IMR-90 (cell line): Measurements from ENCODE around the gene SMAD7. TPM values are rescaled to one million over a fixed set of nuclear protein-coding genes. Genes with fewer than 3 reads are reported as not detected.

Experiments
- ATAC-seq: fragments of 200-7000 bp; cut with Tn5 transposase; 2 replicates; pipeline ENCODE4 v1.9.1; 2020; ENCODE audit warnings: low read depth, mild to moderate bottlenecking, moderate library complexity
- BruUV-seq: library from RNA; stranded (reverse); fragments of 400-500 nt; replicated peaks from 2 replicates; lab custom pipeline; 2021; lab: Mats Ljungman, UMichigan
- CTCF ChIA-PET: fragments of 300-600 bp; formaldehyde crosslinking; extraction: SDS; loops from one replicate; lab custom pipeline; 2021; ENCODE audit warnings: antibody characterized with exemption; lab: Yijun Ruan, JAX
- POLR2A ChIA-PET: fragments of 300-600 bp; sonication (Branson Sonifier 250); formaldehyde crosslinking; loops from one replicate; lab custom pipeline; 2022; ENCODE audit warnings: antibody characterized with exemption; ENCODE audit not compliant: unreplicated experiment; lab: Charles Lee
- DNase-seq: peaks from one replicate; pipeline ENCODE4 v3.0.0; 2013
- H2AFZ ChIP-seq: replicated peaks from 2 replicates; pipeline ENCODE3; 2013; ENCODE audit warnings: low read length, mild to moderate bottlenecking; ENCODE audit not compliant: poor library complexity
- H2AK5ac ChIP-seq: 2 replicates; pipeline ENCODE4 v1.6.1; 2013; ENCODE audit warnings: low read depth, low read length, inconsistent platforms
- H2AK9ac ChIP-seq: replicated peaks from 2 replicates; pipeline ENCODE3; 2013; ENCODE audit warnings: mild to moderate bottlenecking, low read depth, low read length, moderate library complexity; ENCODE audit not compliant: poor library complexity
- H2BK120ac ChIP-seq: 2 replicates; pipeline ENCODE4 v1.6.1; 2013; ENCODE audit warnings: low read depth, low read length, inconsistent platforms
- H2BK15ac ChIP-seq: 3 replicates; pipeline ENCODE4 v1.6.1; 2013; ENCODE audit warnings: low read depth, low read length, inconsistent platforms
- H2BK20ac ChIP-seq: 2 replicates; pipeline ENCODE4 v1.6.1; 2013; ENCODE audit warnings: low read depth, mild to moderate bottlenecking, inconsistent platforms, low read length, moderate library complexity
- H2BK5ac ChIP-seq: 2 replicates; pipeline ENCODE4 v1.6.1; 2013; ENCODE audit warnings: mild to moderate bottlenecking, low read depth, low read length, inconsistent platforms; ENCODE audit not compliant: poor library complexity, severe bottlenecking
- H3K14ac ChIP-seq: replicated peaks from 2 replicates; pipeline ENCODE4 v1.6.1; 2013; ENCODE audit warnings: low read depth, low read length, inconsistent platforms
- H3K18ac ChIP-seq: 2 replicates; pipeline ENCODE4 v1.6.1; 2013; ENCODE audit warnings: low read depth, low read length, control low read depth
- H3K23ac ChIP-seq: 2 replicates; pipeline ENCODE4 v1.6.1; 2013; ENCODE audit warnings: low read depth, low read length, inconsistent platforms
- H3K27ac ChIP-seq: 2 replicates; pipeline ENCODE4 v1.5.1; 2013; ENCODE audit warnings: mild to moderate bottlenecking, control low read depth, low read length; ENCODE audit not compliant: insufficient read depth
- H3K27me3 ChIP-seq: 2 replicates; pipeline ENCODE4 v1.6.1; 2013; ENCODE audit warnings: low read length; ENCODE audit not compliant: control insufficient read depth, insufficient read depth
- H3K36me3 ChIP-seq: 2 replicates; pipeline ENCODE4 v1.6.1; 2013; ENCODE audit warnings: low read length, mixed read lengths; ENCODE audit not compliant: control insufficient read depth, insufficient read depth
- H3K4ac ChIP-seq: 2 replicates; pipeline ENCODE4 v1.6.1; 2013; ENCODE audit warnings: low read depth, low read length, inconsistent platforms
- H3K4me1 ChIP-seq: 2 replicates; pipeline ENCODE4 v1.6.1; 2013; ENCODE audit warnings: low read length, mixed read lengths; ENCODE audit not compliant: control insufficient read depth, insufficient read depth
- H3K4me2 ChIP-seq: 2 replicates; pipeline ENCODE4 v1.6.1; 2013; ENCODE audit warnings: low read depth, mild to moderate bottlenecking, control low read depth, low read length, moderate library complexity
- H3K4me3 ChIP-seq: 2 replicates; pipeline ENCODE4 v1.5.1; 2013; ENCODE audit warnings: low read depth, mild to moderate bottlenecking, control low read depth, low read length, moderate library complexity; ENCODE audit not compliant: insufficient read depth
- H3K56ac ChIP-seq: 2 replicates; pipeline ENCODE4 v1.6.1; 2013; ENCODE audit warnings: low read length, inconsistent platforms; ENCODE audit not compliant: insufficient read depth; ENCODE audit errors: extremely low read depth
- H3K79me1 ChIP-seq, 2 experiments: 2 replicates each; pipeline ENCODE4 v1.6.1; 2013; ENCODE audit warnings: low read length in 2 of 2, inconsistent platforms in 1 of 2, low read depth in 1 of 2
- H3K9ac ChIP-seq: 2 replicates; pipeline ENCODE4 v1.6.1; 2013; ENCODE audit warnings: low read depth, low read length, control low read depth
- H3K9me1 ChIP-seq: 2 replicates; pipeline ENCODE4 v1.6.1; 2013; ENCODE audit warnings: low read length, inconsistent platforms; ENCODE audit not compliant: insufficient read depth
- H3K9me3 ChIP-seq: 2 replicates; pipeline ENCODE4 v1.6.1; 2013; ENCODE audit warnings: low read length; ENCODE audit not compliant: control insufficient read depth, insufficient read depth
- H4K20me1 ChIP-seq: 2 replicates; pipeline ENCODE4 v1.6.1; 2013; ENCODE audit warnings: low read length, inconsistent platforms; ENCODE audit not compliant: insufficient read depth
- H4K5ac ChIP-seq: 2 replicates; pipeline ENCODE4 v1.6.1; 2013; ENCODE audit warnings: mild to moderate bottlenecking, low read depth, low read length, control low read depth
- H4K8ac ChIP-seq, 2 experiments: 2 replicates each; pipeline ENCODE4 v1.6.1; 2013; ENCODE audit warnings: low read depth in 2 of 2, low read length in 2 of 2, control low read depth in 1 of 2, inconsistent platforms in 1 of 2
- H4K91ac ChIP-seq: 2 replicates; pipeline ENCODE4 v1.6.1; 2013; ENCODE audit warnings: low read depth, low read length, inconsistent platforms; ENCODE audit not compliant: insufficient read depth
- BHLHE40 ChIP-seq: fragments of 150-350 bp; IDR thresholded peaks from 2 replicates; pipeline ENCODE4 v1.6.1; 2016; ENCODE audit warnings: mild to moderate bottlenecking, low read depth, low read length
- MAFK ChIP-seq: IDR thresholded peaks from 2 replicates; pipeline ENCODE4 v1.6.1; 2012; ENCODE audit warnings: low read depth, low read length, improper control_type of control experiment
- SMC3 ChIP-seq: fragments of 150-350 bp; IDR thresholded peaks from 2 replicates; pipeline ENCODE4 v1.6.1; 2016; ENCODE audit warnings: low read depth, mild to moderate bottlenecking, antibody characterized with exemption, low read length, moderate library complexity
- WGBS, 2 experiments: methylation state at CpG; one replicate each; pipeline versions ENCODE4 v1.1.5 to v1.1.7; 2013; ENCODE audit warnings: missing lambda C conversion rate in 2 of 2; ENCODE audit not compliant: insufficient read length in 1 of 2; ENCODE audit errors: extremely low coverage in 2 of 2; 5-methylcytosine and 5-hydroxymethylcytosine counted together
- dilution Hi-C: fragments of 300-500 bp; cut with HindIII; formaldehyde crosslinking; loops from one replicate; pipeline ENCODE4 v1.14.3; 2018; ENCODE audit warnings: low sequenced_read_pairs; ENCODE audit not compliant: unreplicated experiment
- in situ Hi-C: fragments of 300-500 bp; cut with MboI; formaldehyde crosslinking; loops from 3 replicates; pipeline ENCODE4 v1.14.3; 2019; ENCODE audit warnings: low sequenced_read_pairs, inconsistent platforms, mixed read lengths
- intact Hi-C: fragments of 100-400 bp; cut with micrococcal nuclease; formaldehyde crosslinking; loops from 2 replicates; pipeline ENCODE4 v1.10.0; 2022
- polyA plus RNA-seq, 3 experiments: library from polyadenylated mRNA; depleted of rRNA; stranded (reverse); fragments of >200 nt; gene quantifications; 2 replicates each; pipeline ENCODE4 v1.2.3, GENCODE V29; 2012; ENCODE audit warnings: low replicate concordance in 1 of 3
- total RNA-seq: library from RNA; depleted of rRNA; stranded (reverse); fragments of >200 nt; gene quantifications from 2 replicates; pipeline ENCODE4 v1.2.3, GENCODE V29; 2012
- TF ChIP-seq, protein P1 (sequence below): fragments of 150-350 bp; IDR thresholded peaks from 2 replicates; pipeline ENCODE4 v1.6.1; 2016; ENCODE audit warnings: low read depth, mild to moderate bottlenecking, low read length, moderate library complexity, borderline replicate concordance
- TF ChIP-seq, protein P2 (sequence below): fragments of 150-350 bp; IDR thresholded peaks from 2 replicates; pipeline ENCODE4 v1.6.1; 2017; ENCODE audit warnings: mild to moderate bottlenecking, antibody characterized with exemption, low read length, low read depth

Gene SMAD7
- total and polyA plus RNA-seq, 2 of the 4 experiments (the other 2 are of a cell fraction): 15.8 to 17.6 TPM

DNA sequence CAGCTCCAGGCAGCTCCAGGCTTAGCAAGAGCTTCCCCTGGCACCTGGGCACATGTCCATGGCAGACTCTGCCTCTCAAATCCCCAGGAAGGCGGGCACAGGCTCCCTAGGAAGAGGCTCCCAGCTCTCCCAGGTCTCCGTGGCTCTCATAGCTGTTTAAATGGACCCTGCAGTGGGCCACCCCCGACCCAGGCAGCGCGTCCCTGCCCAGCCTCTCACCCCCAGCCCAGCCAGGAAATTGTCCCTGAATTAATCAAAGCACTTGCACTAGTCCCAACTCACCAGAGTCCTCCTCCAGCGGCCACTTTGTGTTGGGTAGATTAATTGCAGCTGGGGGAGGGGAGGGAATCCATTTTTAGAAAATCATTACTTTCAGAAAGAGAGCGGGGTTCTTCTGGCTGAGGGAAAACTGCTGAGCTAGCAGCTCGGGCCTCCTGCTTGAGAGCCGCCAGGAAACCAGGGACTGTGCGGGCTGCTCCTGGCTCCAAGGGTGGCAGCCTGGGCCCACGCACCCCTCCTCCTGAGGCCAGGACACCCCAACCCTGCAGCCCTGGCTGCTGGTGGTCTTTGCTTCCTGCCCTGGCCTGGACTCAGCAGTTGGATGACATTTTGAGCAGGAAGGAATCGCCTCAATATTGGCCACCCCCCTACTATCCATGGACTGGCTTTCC, 36.0 kb downstream of the SMAD7 start:
- no TSS peak for BruUV-seq
- peak; percentile 61 for TF ChIP-seq MAFK
- TF ChIP-seq, protein P1, sequence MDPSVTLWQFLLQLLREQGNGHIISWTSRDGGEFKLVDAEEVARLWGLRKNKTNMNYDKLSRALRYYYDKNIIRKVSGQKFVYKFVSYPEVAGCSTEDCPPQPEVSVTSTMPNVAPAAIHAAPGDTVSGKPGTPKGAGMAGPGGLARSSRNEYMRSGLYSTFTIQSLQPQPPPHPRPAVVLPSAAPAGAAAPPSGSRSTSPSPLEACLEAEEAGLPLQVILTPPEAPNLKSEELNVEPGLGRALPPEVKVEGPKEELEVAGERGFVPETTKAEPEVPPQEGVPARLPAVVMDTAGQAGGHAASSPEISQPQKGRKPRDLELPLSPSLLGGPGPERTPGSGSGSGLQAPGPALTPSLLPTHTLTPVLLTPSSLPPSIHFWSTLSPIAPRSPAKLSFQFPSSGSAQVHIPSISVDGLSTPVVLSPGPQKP: no peak
- TF ChIP-seq SMC3: no peak
- no peak for TF ChIP-seq BHLHE40
- TF ChIP-seq, protein P2, sequence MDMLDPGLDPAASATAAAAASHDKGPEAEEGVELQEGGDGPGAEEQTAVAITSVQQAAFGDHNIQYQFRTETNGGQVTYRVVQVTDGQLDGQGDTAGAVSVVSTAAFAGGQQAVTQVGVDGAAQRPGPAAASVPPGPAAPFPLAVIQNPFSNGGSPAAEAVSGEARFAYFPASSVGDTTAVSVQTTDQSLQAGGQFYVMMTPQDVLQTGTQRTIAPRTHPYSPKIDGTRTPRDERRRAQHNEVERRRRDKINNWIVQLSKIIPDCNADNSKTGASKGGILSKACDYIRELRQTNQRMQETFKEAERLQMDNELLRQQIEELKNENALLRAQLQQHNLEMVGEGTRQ: no peak
- Histone ChIP-seq H2BK15ac (no peak overlapping the region), H4K5ac (no peak overlapping the region), H3K4me2 (no peak overlapping the region), H3K9ac (no peak overlapping the region), H2AFZ (no peak overlapping the region), H3K14ac (no peak overlapping the region), H3K4ac (no peak overlapping the region), H2AK5ac (no peak overlapping the region), H3K56ac (no peak overlapping the region), H3K18ac (no peak overlapping the region), H3K36me3 (peaks cover 8% of the 10 kb centered on the region), H3K27me3 (no peaks in the 10 kb centered on the region), H3K23ac (no peak overlapping the region), H4K8ac (no peak overlapping the region), H3K4me1 (peaks cover 5% of the 10 kb centered on the region; the same call in 1 of the 2 replicates), H3K9me3 (no peaks in the 10 kb centered on the region), H4K91ac (no peak overlapping the region), H2BK5ac (no peak overlapping the region), H2AK9ac (no peak overlapping the region), H4K20me1 (peaks cover 6% of the 10 kb centered on the region; the same call in 1 of the 2 replicates), H2BK120ac (no peak overlapping the region), H3K79me1 (peaks cover 13 to 34% of the 10 kb centered on the region in 2 experiments; a peak in 3 of 4 replicates), H2BK20ac (no peak overlapping the region), H3K9me1 (peaks cover 14% of the 10 kb centered on the region), H3K27ac (no peak overlapping the region), H3K4me3 (no peak overlapping the region)
- POLR2A ChIA-PET: no interaction called here
- no CpG with 5 or more reads among the region's 12 CpGs for WGBS, 2 experiments
- dilution Hi-C loops: no loop called here
- ATAC-seq (no peak), DNase-seq (no peak)
- in situ Hi-C loops: no loop called here
- intact Hi-C loops: no loop called here
- CTCF ChIA-PET: no interaction called here
